Camera-type eye (tissue), 1 donor: ENCODE results near the gene FETUB. TPM values are rescaled to one million over a fixed set of nuclear protein-coding genes. Genes with fewer than 3 reads are reported as not detected.

ENCODE experiments used
- total RNA-seq: library from RNA; depleted of rRNA; stranded (reverse); fragments of >200 nt; gene quantifications from one replicate; pipeline ENCODE4 v1.2.3, GENCODE V29; 2014

FETUB gene
- not detected for total RNA-seq

GRCh38 chr3:186639778-186640472, at the start of gene FETUB:
TSS of gene FETUB (plus strand) at chr3:186640399. CDS start at chr3:186640461, 62 bp downstream.

GRCh38 chr3:186612721-186613636, 27.2 kb upstream of the FETUB start, which contains the start of gene AHSG:
TSS of gene AHSG (plus strand) at chr3:186613060. CDS start at chr3:186613142, 82 bp downstream.

GRCh38 chr3:186665625-186666188, 25.5 kb downstream of the FETUB start, which contains the start of gene HRG:
TSS of gene HRG (plus strand) at chr3:186666014. CDS start at chr3:186666032, 18 bp downstream.

Other genes with a start within 250 kb of the FETUB start
- 2,965 TPM for gene CRYGS, start 96.0 kb upstream of the FETUB start, total RNA-seq
- gene TBCCD1, start 73.1 kb upstream of the FETUB start, total RNA-seq, result 30.2 TPM
- 39.0 TPM for gene DNAJB11, start 69.7 kb upstream of the FETUB start, total RNA-seq
- gene AHSG, start 27.3 kb upstream of the FETUB start, total RNA-seq, result not detected
- not detected for gene HRG, start 25.6 kb downstream of the FETUB start, total RNA-seq
- gene KNG1, start 77.0 kb downstream of the FETUB start, total RNA-seq, result not detected
- gene EIF4A2, start 143.2 kb downstream of the FETUB start, total RNA-seq, result 901 TPM
- gene RFC4, start 166.1 kb downstream of the FETUB start, total RNA-seq, result 39.2 TPM
- 1.4 TPM for gene ADIPOQ, start 202.3 kb downstream of the FETUB start, total RNA-seq